Ishikawa (cell line): Measurements from ENCODE around the gene KHDRBS2.

Experiments used
- EGR1 ChIP-seq: IDR thresholded peaks from 2 replicates; pipeline ENCODE4 v1.6.1; 2012
- EP300 ChIP-seq: IDR thresholded peaks from 2 replicates; pipeline ENCODE4 v1.6.1; 2012; ENCODE audit warnings: borderline replicate concordance
- FOXM1 ChIP-seq: IDR thresholded peaks from 2 replicates; pipeline ENCODE4 v1.6.1; 2012; ENCODE audit warnings: low read depth, borderline replicate concordance
- NFIC ChIP-seq: IDR thresholded peaks from 2 replicates; pipeline ENCODE4 v1.6.1; 2012
- RAD21 ChIP-seq: IDR thresholded peaks from 2 replicates; pipeline ENCODE4 v1.6.1; 2012; ENCODE audit warnings: low read depth
- TEAD4 ChIP-seq: IDR thresholded peaks from 2 replicates; pipeline ENCODE4 v1.6.1; 2012
- YY1 ChIP-seq: IDR thresholded peaks from 2 replicates; pipeline ENCODE4 v1.6.1; 2012; ENCODE audit warnings: low read depth
- TF ChIP-seq, protein P1 (sequence below): IDR thresholded peaks from 2 replicates; pipeline ENCODE4 v1.6.1; 2012; ENCODE audit warnings: low read depth, mild to moderate bottlenecking
- TF ChIP-seq, protein P2 (sequence below): IDR thresholded peaks from 2 replicates; pipeline ENCODE4 v1.6.1; 2012
- TF ChIP-seq, protein P3 (sequence below): IDR thresholded peaks from 2 replicates; pipeline ENCODE4 v1.6.1; 2012

DNA sequence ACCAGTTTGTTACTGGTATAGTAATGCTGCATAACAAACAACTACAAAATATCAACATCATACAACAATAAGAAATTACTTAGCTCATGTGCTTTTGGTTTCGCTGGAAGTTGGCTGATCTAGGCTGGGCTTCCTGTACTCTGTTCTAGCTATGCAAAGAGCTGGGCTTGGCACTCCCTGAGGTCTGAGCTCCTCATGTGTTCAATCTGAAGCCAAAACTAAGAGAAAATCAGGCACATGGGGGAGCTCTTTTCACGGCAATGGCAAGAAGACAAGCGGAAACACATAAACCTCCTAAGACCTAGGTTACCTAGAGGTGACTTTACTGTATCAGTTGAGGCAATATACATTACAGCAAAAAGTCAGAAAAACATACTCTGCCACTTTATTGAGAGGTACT is 574.2 kb downstream of the KHDRBS2 start:
- TF ChIP-seq, protein P1, sequence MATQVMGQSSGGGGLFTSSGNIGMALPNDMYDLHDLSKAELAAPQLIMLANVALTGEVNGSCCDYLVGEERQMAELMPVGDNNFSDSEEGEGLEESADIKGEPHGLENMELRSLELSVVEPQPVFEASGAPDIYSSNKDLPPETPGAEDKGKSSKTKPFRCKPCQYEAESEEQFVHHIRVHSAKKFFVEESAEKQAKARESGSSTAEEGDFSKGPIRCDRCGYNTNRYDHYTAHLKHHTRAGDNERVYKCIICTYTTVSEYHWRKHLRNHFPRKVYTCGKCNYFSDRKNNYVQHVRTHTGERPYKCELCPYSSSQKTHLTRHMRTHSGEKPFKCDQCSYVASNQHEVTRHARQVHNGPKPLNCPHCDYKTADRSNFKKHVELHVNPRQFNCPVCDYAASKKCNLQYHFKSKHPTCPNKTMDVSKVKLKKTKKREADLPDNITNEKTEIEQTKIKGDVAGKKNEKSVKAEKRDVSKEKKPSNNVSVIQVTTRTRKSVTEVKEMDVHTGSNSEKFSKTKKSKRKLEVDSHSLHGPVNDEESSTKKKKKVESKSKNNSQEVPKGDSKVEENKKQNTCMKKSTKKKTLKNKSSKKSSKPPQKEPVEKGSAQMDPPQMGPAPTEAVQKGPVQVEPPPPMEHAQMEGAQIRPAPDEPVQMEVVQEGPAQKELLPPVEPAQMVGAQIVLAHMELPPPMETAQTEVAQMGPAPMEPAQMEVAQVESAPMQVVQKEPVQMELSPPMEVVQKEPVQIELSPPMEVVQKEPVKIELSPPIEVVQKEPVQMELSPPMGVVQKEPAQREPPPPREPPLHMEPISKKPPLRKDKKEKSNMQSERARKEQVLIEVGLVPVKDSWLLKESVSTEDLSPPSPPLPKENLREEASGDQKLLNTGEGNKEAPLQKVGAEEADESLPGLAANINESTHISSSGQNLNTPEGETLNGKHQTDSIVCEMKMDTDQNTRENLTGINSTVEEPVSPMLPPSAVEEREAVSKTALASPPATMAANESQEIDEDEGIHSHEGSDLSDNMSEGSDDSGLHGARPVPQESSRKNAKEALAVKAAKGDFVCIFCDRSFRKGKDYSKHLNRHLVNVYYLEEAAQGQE = no peak
- TF ChIP-seq EP300 = no peak
- TF ChIP-seq TEAD4 = no peak
- TF ChIP-seq NFIC = no peak
- TF ChIP-seq FOXM1 = no peak
- TF ChIP-seq YY1 = no peak
- TF ChIP-seq, protein P2, sequence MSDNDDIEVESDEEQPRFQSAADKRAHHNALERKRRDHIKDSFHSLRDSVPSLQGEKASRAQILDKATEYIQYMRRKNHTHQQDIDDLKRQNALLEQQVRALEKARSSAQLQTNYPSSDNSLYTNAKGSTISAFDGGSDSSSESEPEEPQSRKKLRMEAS = no peak
- TF ChIP-seq EGR1 = no peak
- TF ChIP-seq RAD21 = peak; percentile 44; the same call in 1 of the 2 replicates
- TF ChIP-seq, protein P3, sequence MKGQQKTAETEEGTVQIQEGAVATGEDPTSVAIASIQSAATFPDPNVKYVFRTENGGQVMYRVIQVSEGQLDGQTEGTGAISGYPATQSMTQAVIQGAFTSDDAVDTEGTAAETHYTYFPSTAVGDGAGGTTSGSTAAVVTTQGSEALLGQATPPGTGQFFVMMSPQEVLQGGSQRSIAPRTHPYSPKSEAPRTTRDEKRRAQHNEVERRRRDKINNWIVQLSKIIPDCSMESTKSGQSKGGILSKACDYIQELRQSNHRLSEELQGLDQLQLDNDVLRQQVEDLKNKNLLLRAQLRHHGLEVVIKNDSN = no peak
